HepG2 (cell line): Measurements from ENCODE around the gene RERE. TPM values are rescaled to one million over a fixed set of nuclear protein-coding genes. Genes with fewer than 3 reads are reported as not detected.
A peak's percentile ranks its signal among the peaks of the same experiment; 100 is the strongest.

ENCODE experiments used
- ATAC-seq: fragments of 200-7000 bp; cut with Tn5 transposase; 3 replicates; pipeline ENCODE4 v1.9.1; 2020; ENCODE audit warnings: mild to moderate bottlenecking, moderate library complexity
- BruUV-seq: library from RNA; stranded (reverse); fragments of 400-500 nt; replicated peaks from 2 replicates; lab custom pipeline; 2021; lab: Mats Ljungman, UMichigan
- CTCF ChIA-PET: fragments of 300-600 bp; formaldehyde crosslinking; extraction: SDS; loops from one replicate; lab custom pipeline; 2021; ENCODE audit warnings: low total read pairs, inconsistent platforms, low intra/inter-chr PET ratio; lab: Yijun Ruan, JAX
- POLR2A ChIA-PET: fragments of 350-600 bp; sonication (Branson Sonifier 250); formaldehyde crosslinking; loops from one replicate; lab custom pipeline; 2020; ENCODE audit warnings: antibody characterized with exemption, inconsistent platforms; lab: Yijun Ruan, JAX
- DNase-seq: peaks from one replicate; pipeline ENCODE4 v3.0.0-alpha.2; 2015; ENCODE audit warnings: low spot score
- FAIRE-seq: peaks from 3 replicates; lab custom pipeline; 2011; peaks lifted over from hg19 to GRCh38; lab: Jason Lieb, UNC
- H2AFZ ChIP-seq: one replicate; pipeline ENCODE4 v1.6.1; 2011; ENCODE audit warnings: low read length, inconsistent platforms
- H3K27ac ChIP-seq: fragments of 300-600 bp; 3 replicates; pipeline ENCODE4 v1.8.0; 2011; ENCODE audit warnings: mixed run types, mild to moderate bottlenecking, mixed read lengths, low read length, inconsistent platforms; ENCODE audit not compliant: insufficient read depth; ENCODE audit errors: extremely low read length
- H3K27me3 ChIP-seq, 2 experiments: fragments of 200-600 bp in 1 of 2; 2 replicates in 1 of 2; 3 replicates in 1 of 2; pipeline versions ENCODE4 v1.6.0 to v1.8.0; 2011; ENCODE audit warnings: low read length in 2 of 2, mild to moderate bottlenecking in 2 of 2, moderate library complexity in 2 of 2, inconsistent platforms in 1 of 2; ENCODE audit not compliant: insufficient read depth in 2 of 2, control insufficient read depth in 1 of 2
- H3K36me3 ChIP-seq, 2 experiments: fragments of 200-600 bp in 1 of 2; replicated peaks in 1 of 2; 2 replicates in 1 of 2; 3 replicates in 1 of 2; pipeline versions ENCODE4 v1.5.1 to v1.8.0; 2011; ENCODE audit warnings: low read length in 2 of 2, inconsistent platforms in 1 of 2; ENCODE audit not compliant: insufficient read depth in 2 of 2, control insufficient read depth in 1 of 2
- H3K4me1 ChIP-seq: 2 replicates; pipeline ENCODE4 v1.5.1; 2012; ENCODE audit warnings: low read length, inconsistent platforms; ENCODE audit not compliant: insufficient read depth
- H3K4me2 ChIP-seq: 2 replicates; pipeline ENCODE4 v1.6.0; 2011; ENCODE audit warnings: low read depth, low read length, inconsistent platforms
- H3K4me3 ChIP-seq, 3 experiments: fragments of 200-600 bp in 1 of 3; sonication (generic), shearing (Covaris generic) in 1 of 3; replicated peaks in 1 of 3; 2 replicates each; pipeline ENCODE4 v1.5.1; 2011 to 2016; ENCODE audit warnings: low read length in 3 of 3, inconsistent platforms in 2 of 3, low read depth in 2 of 3, mild to moderate bottlenecking in 2 of 3, control low read depth in 1 of 3, mixed read lengths in 1 of 3; ENCODE audit not compliant: insufficient read depth in 1 of 3
- H3K79me2 ChIP-seq: one replicate; pipeline ENCODE4 v1.6.1; 2011; ENCODE audit warnings: low read length, inconsistent platforms; ENCODE audit not compliant: insufficient read depth
- H3K9ac ChIP-seq: 2 replicates; pipeline ENCODE4 v1.6.0; 2011; ENCODE audit warnings: mild to moderate bottlenecking, low read depth, low read length, inconsistent platforms; ENCODE audit not compliant: insufficient read depth
- H3K9me3 ChIP-seq: 2 replicates; pipeline ENCODE4 v1.5.1; 2012; ENCODE audit warnings: mild to moderate bottlenecking, low read length
- H4K20me1 ChIP-seq: 2 replicates; pipeline ENCODE4 v1.6.0; 2011; ENCODE audit warnings: inconsistent platforms, mild to moderate bottlenecking, low read length, moderate library complexity; ENCODE audit not compliant: insufficient read depth
- CEBPG ChIP-seq: IDR thresholded peaks from 2 replicates; pipeline ENCODE4 v1.6.1; 2016
- CENPT ChIP-seq: sonication (generic); formaldehyde crosslinking; IDR thresholded peaks from 2 replicates; pipeline ENCODE4 v1.8.0; 2022; ENCODE audit warnings: low read depth, mild to moderate bottlenecking, moderate library complexity, missing genetic modification reagents
- DR1 ChIP-seq: sonication (generic); formaldehyde crosslinking; IDR thresholded peaks from 2 replicates; pipeline ENCODE4 v1.8.0; 2021; ENCODE audit warnings: mild to moderate bottlenecking, missing genetic modification reagents, inconsistent platforms
- FLYWCH1 ChIP-seq: sonication (generic); formaldehyde crosslinking; IDR thresholded peaks from 2 replicates; pipeline ENCODE4 v1.8.1; 2023; ENCODE audit warnings: mild to moderate bottlenecking, missing genetic modification reagents
- KLF6 ChIP-seq: IDR thresholded peaks from 2 replicates; pipeline ENCODE4 v1.8.0; 2016; ENCODE audit warnings: missing biosample characterization, missing genetic modification reagents
- MAFK ChIP-seq, 2 experiments: IDR thresholded peaks in 1 of 2; conservative IDR thresholded peaks in 1 of 2; 2 replicates each; pipeline ENCODE4 v1.6.1; 2011; ENCODE audit warnings: improper control_type of control experiment in 2 of 2, low read length in 2 of 2
- RORA ChIP-seq: sonication (generic); formaldehyde crosslinking; IDR thresholded peaks from 2 replicates; pipeline ENCODE4 v1.5.0; 2020; ENCODE audit warnings: mild to moderate bottlenecking, missing genetic modification reagents, moderate library complexity
- SNAPC5 ChIP-seq: sonication (generic); formaldehyde crosslinking; IDR thresholded peaks from 2 replicates; pipeline ENCODE4 v1.8.1; 2023; ENCODE audit warnings: mild to moderate bottlenecking, missing genetic modification reagents, borderline replicate concordance
- SP4 ChIP-seq: sonication (generic); formaldehyde crosslinking; IDR thresholded peaks from 2 replicates; pipeline ENCODE4 v1.8.1; 2023; ENCODE audit warnings: mild to moderate bottlenecking, missing genetic modification reagents
- ZC3H4 ChIP-seq: sonication (generic); formaldehyde crosslinking; IDR thresholded peaks from 2 replicates; pipeline ENCODE4 v1.4.0; 2020; ENCODE audit warnings: missing genetic modification reagents, borderline replicate concordance
- ZFX ChIP-seq: sonication (generic); formaldehyde crosslinking; IDR thresholded peaks from 2 replicates; pipeline ENCODE4 v1.4.0; 2020; ENCODE audit warnings: mild to moderate bottlenecking, low read depth, missing genetic modification reagents, moderate library complexity
- ZXDC ChIP-seq: sonication (generic); formaldehyde crosslinking; IDR thresholded peaks from 2 replicates; pipeline ENCODE4 v1.5.0; 2020; ENCODE audit warnings: mild to moderate bottlenecking, missing genetic modification reagents
- WGBS: methylation state at CpG from one replicate; pipeline ENCODE4 v1.1.6; 2017; ENCODE audit warnings: low lambda C conversion rate; 5-methylcytosine and 5-hydroxymethylcytosine counted together
- in situ Hi-C: cut with HindIII; loops from 2 replicates; pipeline ENCODE4 v1.10.0; 2017; ENCODE audit warnings: low pct_unique_long_range_greater_than_20kb; ENCODE audit not compliant: extremely low pct_ligation_motif_present
- intact Hi-C: fragments of 100-400 bp; cut with micrococcal nuclease; formaldehyde crosslinking; loops from one replicate; pipeline ENCODE4 v1.10.0; 2022; ENCODE audit not compliant: unreplicated experiment
- polyA plus RNA-seq, 8 experiments: library from polyadenylated mRNA; depleted of rRNA in 3 of 8; stranded (reverse) in 7 of 8; unstranded in 1 of 8; fragments of >200 nt; fragmentation: Illumina TruSeq in 4 of 8; extraction: Trizol in 4 of 8; gene quantifications; 2 replicates each; pipeline versions ENCODE4 v1.2.1 to v1.2.3, GENCODE V29; 2011 to 2016; ENCODE audit warnings: low read depth in 4 of 8, missing spikeins in 1 of 8, mixed read lengths in 1 of 8; ENCODE audit not compliant: insufficient read depth in 1 of 8
- total RNA-seq, 5 experiments: library from RNA; depleted of rRNA; stranded (reverse); fragments of >200 nt; fragmentation: Illumina TruSeq; extraction: Trizol; gene quantifications; 2 replicates each; pipeline ENCODE4 v1.2.3, GENCODE V29; 2016; ENCODE audit warnings: low read depth in 1 of 5
- TF ChIP-seq, protein P1 (sequence below): sonication (generic); formaldehyde crosslinking; IDR thresholded peaks from 2 replicates; pipeline ENCODE4 v1.5.0; 2020; ENCODE audit warnings: mild to moderate bottlenecking, missing genetic modification reagents
- TF ChIP-seq, protein P2 (sequence below): sonication (generic); formaldehyde crosslinking; IDR thresholded peaks from 2 replicates; pipeline ENCODE4 v1.8.1; 2023; ENCODE audit warnings: missing genetic modification reagents, mild to moderate bottlenecking, borderline replicate concordance
- TF ChIP-seq, protein P3 (sequence below): sonication (generic); formaldehyde crosslinking; IDR thresholded peaks from 2 replicates; pipeline ENCODE4 v1.4.0; 2020; ENCODE audit warnings: missing genetic modification reagents
- TF ChIP-seq, protein P4 (sequence below): sonication (generic); formaldehyde crosslinking; IDR thresholded peaks from 2 replicates; pipeline ENCODE4 v1.4.0; 2020; ENCODE audit warnings: missing genetic modification reagents, borderline replicate concordance

RERE gene
- total and polyA plus RNA-seq, 2 of the 13 experiments (the other 11 are each of a cell fraction or from before 2014, with no cell fraction given) = 18.3 to 21.9 TPM

DNA sequence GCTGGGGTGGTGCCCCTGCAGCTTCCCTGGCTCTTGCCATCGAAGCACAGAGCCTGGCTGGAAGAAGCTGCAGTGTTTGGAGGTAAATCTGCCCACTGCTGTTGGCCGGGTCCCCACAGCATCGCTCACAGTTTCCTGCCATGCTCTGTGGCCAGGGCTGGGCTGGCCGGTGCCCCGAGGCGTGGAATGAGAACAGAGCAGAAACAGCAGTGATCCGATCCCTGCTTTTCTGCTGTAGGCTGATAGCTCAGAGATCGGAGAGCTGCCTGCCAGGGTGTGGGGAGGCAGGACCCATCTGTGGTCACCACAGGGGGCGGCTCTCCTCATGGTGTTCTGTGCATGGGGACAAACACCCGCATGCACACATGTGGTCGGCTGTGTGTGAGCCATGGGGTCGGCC is 488.0 kb downstream of the RERE start:
- no TSS peak for BruUV-seq
- Histone ChIP-seq H3K27me3 (peaks cover 3 to 65% of the 10 kb centered on the region in 2 experiments; a peak in 4 of 5 replicates), H3K4me3 (no peak overlapping the region; a peak in 1 of 6 replicates), H4K20me1 (no peaks in the 10 kb centered on the region), H3K79me2 (no peaks in the 10 kb centered on the region), H3K4me1 (0 out of 2 replicates have a peak, but pooled peaks cover 9% of the 10 kb centered on the region), H2AFZ (no peak overlapping the region), H3K27ac (no peak overlapping the region), H3K9me3 (no peaks in the 10 kb centered on the region), H3K4me2 (no peak overlapping the region), H3K9ac (no peak overlapping the region), H3K36me3 (no peaks in the 10 kb centered on the region)
- DNase-seq (no peak), FAIRE-seq (no peak), ATAC-seq (peak; percentile 62)
- 34% methylated on average over 4 of the region's 12 CpGs for WGBS
- in situ Hi-C loops = no loop called here
- POLR2A ChIA-PET = no interaction called here
- CTCF ChIA-PET = no interaction called here
- intact Hi-C loops = no loop called here
- no peak for TF ChIP-seq CENPT (CRISPR knock-in tag)
- TF ChIP-seq SNAPC5 (CRISPR knock-in tag) = no peak
- no peak for TF ChIP-seq KLF6 (CRISPR knock-in tag)
- TF ChIP-seq MAFK (conservative IDR thresholded peaks at IDR 0.05 in 1 of 2, IDR thresholded peaks at IDR 0.05 in 1 of 2; ENCODE audit: low read length in 2 of 2) = no peak
- TF ChIP-seq, protein P1, sequence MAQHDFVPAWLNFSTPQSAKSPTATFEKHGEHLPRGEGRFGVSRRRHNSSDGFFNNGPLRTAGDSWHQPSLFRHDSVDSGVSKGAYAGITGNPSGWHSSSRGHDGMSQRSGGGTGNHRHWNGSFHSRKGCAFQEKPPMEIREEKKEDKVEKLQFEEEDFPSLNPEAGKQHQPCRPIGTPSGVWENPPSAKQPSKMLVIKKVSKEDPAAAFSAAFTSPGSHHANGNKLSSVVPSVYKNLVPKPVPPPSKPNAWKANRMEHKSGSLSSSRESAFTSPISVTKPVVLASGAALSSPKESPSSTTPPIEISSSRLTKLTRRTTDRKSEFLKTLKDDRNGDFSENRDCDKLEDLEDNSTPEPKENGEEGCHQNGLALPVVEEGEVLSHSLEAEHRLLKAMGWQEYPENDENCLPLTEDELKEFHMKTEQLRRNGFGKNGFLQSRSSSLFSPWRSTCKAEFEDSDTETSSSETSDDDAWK (CRISPR knock-in tag) = no peak
- TF ChIP-seq, protein P2, sequence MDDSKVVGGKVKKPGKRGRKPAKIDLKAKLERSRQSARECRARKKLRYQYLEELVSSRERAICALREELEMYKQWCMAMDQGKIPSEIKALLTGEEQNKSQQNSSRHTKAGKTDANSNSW (CRISPR knock-in tag) = no peak
- no peak for TF ChIP-seq DR1 (CRISPR knock-in tag)
- no peak for TF ChIP-seq SP4 (CRISPR knock-in tag)
- no peak for TF ChIP-seq ZC3H4
- TF ChIP-seq, protein P3, sequence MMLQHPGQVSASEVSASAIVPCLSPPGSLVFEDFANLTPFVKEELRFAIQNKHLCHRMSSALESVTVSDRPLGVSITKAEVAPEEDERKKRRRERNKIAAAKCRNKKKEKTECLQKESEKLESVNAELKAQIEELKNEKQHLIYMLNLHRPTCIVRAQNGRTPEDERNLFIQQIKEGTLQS (CRISPR knock-in tag) = no peak
- TF ChIP-seq CEBPG (CRISPR knock-in tag) = no peak
- TF ChIP-seq, protein P4, sequence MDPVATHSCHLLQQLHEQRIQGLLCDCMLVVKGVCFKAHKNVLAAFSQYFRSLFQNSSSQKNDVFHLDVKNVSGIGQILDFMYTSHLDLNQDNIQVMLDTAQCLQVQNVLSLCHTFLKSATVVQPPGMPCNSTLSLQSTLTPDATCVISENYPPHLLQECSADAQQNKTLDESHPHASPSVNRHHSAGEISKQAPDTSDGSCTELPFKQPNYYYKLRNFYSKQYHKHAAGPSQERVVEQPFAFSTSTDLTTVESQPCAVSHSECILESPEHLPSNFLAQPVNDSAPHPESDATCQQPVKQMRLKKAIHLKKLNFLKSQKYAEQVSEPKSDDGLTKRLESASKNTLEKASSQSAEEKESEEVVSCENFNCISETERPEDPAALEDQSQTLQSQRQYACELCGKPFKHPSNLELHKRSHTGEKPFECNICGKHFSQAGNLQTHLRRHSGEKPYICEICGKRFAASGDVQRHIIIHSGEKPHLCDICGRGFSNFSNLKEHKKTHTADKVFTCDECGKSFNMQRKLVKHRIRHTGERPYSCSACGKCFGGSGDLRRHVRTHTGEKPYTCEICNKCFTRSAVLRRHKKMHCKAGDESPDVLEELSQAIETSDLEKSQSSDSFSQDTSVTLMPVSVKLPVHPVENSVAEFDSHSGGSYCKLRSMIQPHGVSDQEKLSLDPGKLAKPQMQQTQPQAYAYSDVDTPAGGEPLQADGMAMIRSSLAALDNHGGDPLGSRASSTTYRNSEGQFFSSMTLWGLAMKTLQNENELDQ = no peak
- no peak for TF ChIP-seq ZXDC
- TF ChIP-seq ZFX (CRISPR knock-in tag) = no peak
- no peak for TF ChIP-seq FLYWCH1 (CRISPR knock-in tag)
- no peak for TF ChIP-seq RORA (CRISPR knock-in tag)
